ENCODE data around the gene CNOT1. TPM values are rescaled to one million over a fixed set of nuclear protein-coding genes. Genes with fewer than 3 reads are reported as not detected.

The CNOT1 gene
- total RNA-seq, 2 donors from 2014 or later = 54.3 to 63.2 TPM

GRCh38 chr16:58586340-58587030 is 43.1 kb downstream of the CNOT1 start:
- no peaks in the 10 kb centered on the region for H3K27me3 ChIP-seq
- H3K27ac ChIP-seq = no peak overlapping the region
- DNase-seq (ENCODE audit: low spot score) = no peak
- H3K4me3 ChIP-seq = no peak overlapping the region
- H3K36me3 ChIP-seq = peaks cover 72% of the 10 kb centered on the region
- no peak for TF ChIP-seq CTCF (IDR thresholded peaks at IDR 0.05)
- peaks cover 0 to 8% of the 10 kb centered on the region in 2 donors for H3K4me1 ChIP-seq
- no peaks in the 10 kb centered on the region for H3K9me3 ChIP-seq

- no peak for DNase-seq (ENCODE audit: low spot score)
- no peak overlapping the region for H3K27ac ChIP-seq
- no peaks in the 10 kb centered on the region for H3K27me3 ChIP-seq
- H3K36me3 ChIP-seq = peaks cover 87% of the 10 kb centered on the region
- H3K4me3 ChIP-seq = no peak overlapping the region
- no peaks in the 10 kb centered on the region for H3K9me3 ChIP-seq
- H3K4me1 ChIP-seq = peaks cover 0 to 8% of the 10 kb centered on the region in 2 donors
- no peak for TF ChIP-seq CTCF (IDR thresholded peaks at IDR 0.05)
Measured at GRCh38 chr16:58584831-58585505, 44.7 kb downstream of the CNOT1 start.

GRCh38 chr16:58582971-58583765 is 46.5 kb downstream of the CNOT1 start:
- DNase-seq (ENCODE audit: low spot score) = no peak
- Histone ChIP-seq H3K36me3 (peaks cover 89% of the 10 kb centered on the region), H3K27me3 (no peaks in the 10 kb centered on the region), H3K4me3 (no peak overlapping the region), H3K27ac (no peak overlapping the region), H3K9me3 (no peaks in the 10 kb centered on the region), H3K4me1 (peaks cover 0 to 14% of the 10 kb centered on the region in 2 donors)
- TF ChIP-seq CTCF (IDR thresholded peaks at IDR 0.05) = no peak

- H3K27me3 ChIP-seq = no peaks in the 10 kb centered on the region
- no peak overlapping the region for H3K4me3 ChIP-seq
- H3K4me1 ChIP-seq = peaks cover 0 to 14% of the 10 kb centered on the region in 2 donors
- TF ChIP-seq CTCF (IDR thresholded peaks at IDR 0.05) = no peak
- DNase-seq (ENCODE audit: low spot score) = no peak
- H3K27ac ChIP-seq = no peak overlapping the region
- peaks cover 89% of the 10 kb centered on the region for H3K36me3 ChIP-seq
- H3K9me3 ChIP-seq = no peaks in the 10 kb centered on the region
Measured at GRCh38 chr16:58582133-58582532, 47.5 kb downstream of the CNOT1 start.

- no peaks in the 10 kb centered on the region for H3K9me3 ChIP-seq
- no peak for DNase-seq (ENCODE audit: low spot score)
- TF ChIP-seq CTCF (IDR thresholded peaks at IDR 0.05) = no peak
- no peak overlapping the region for H3K4me3 ChIP-seq
- H3K4me1 ChIP-seq = peaks cover 0 to 6% of the 10 kb centered on the region in 2 donors
- peaks cover 93% of the 10 kb centered on the region for H3K36me3 ChIP-seq
- H3K27ac ChIP-seq = no peak overlapping the region
- no peaks in the 10 kb centered on the region for H3K27me3 ChIP-seq
Measured at GRCh38 chr16:58579587-58579986, 50.0 kb downstream of the CNOT1 start.
